ENCODE measurements around the gene ADRA2A.

GRCh38 chr10:111080224-111080623 is 3.4 kb downstream of the ADRA2A start:
- TF ChIP-seq CTCF (IDR thresholded peaks at IDR 0.05; ENCODE audit: borderline replicate concordance, extremely low read depth, low read length, poor library complexity, severe bottlenecking) (no peak), EZH2 (IDR thresholded peaks at IDR 0.05; ENCODE audit: borderline replicate concordance, low read depth, low read length, severe bottlenecking) (no peak)

Measured in DND-41 (cell line).